Neuronal stem cell (in vitro differentiated cells): Measurements from ENCODE around the gene KCNK3.
A peak's percentile ranks its signal among the peaks of the same experiment; 100 is the strongest.

Experiments used
- DNase-seq: peaks from one replicate; pipeline ENCODE4 v3.0.0-alpha.2; 2013; ENCODE audit warnings: low spot score
- H2AFZ ChIP-seq: one replicate; pipeline ENCODE4 v1.6.1; 2013; ENCODE audit warnings: mild to moderate bottlenecking, low read length, inconsistent platforms
- H2AK5ac ChIP-seq: 2 replicates; pipeline ENCODE4 v1.6.1; 2013; ENCODE audit warnings: low read depth, mild to moderate bottlenecking, inconsistent platforms, low read length, moderate library complexity, mixed read lengths
- H2BK120ac ChIP-seq: 2 replicates; pipeline ENCODE4 v1.6.1; 2013; ENCODE audit warnings: low read depth, mild to moderate bottlenecking, inconsistent platforms, low read length, moderate library complexity, mixed read lengths
- H2BK12ac ChIP-seq: one replicate; pipeline ENCODE4 v1.6.1; 2013; ENCODE audit warnings: low read length, inconsistent platforms
- H2BK15ac ChIP-seq: 2 replicates; pipeline ENCODE4 v1.6.1; 2013; ENCODE audit warnings: mild to moderate bottlenecking, low read length, inconsistent platforms, mixed read lengths
- H2BK5ac ChIP-seq: one replicate; pipeline ENCODE4 v1.6.1; 2013; ENCODE audit warnings: inconsistent platforms, mild to moderate bottlenecking, low read length, moderate library complexity
- H3K14ac ChIP-seq: one replicate; pipeline ENCODE4 v1.6.1; 2013; ENCODE audit warnings: low read length, inconsistent platforms
- H3K18ac ChIP-seq: 2 replicates; pipeline ENCODE4 v1.6.1; 2013; ENCODE audit warnings: low read length, inconsistent platforms
- H3K23ac ChIP-seq: 2 replicates; pipeline ENCODE4 v1.6.1; 2013; ENCODE audit warnings: low read depth, mild to moderate bottlenecking, mixed read lengths, low read length, inconsistent platforms; ENCODE audit not compliant: poor library complexity
- H3K27ac ChIP-seq: replicated peaks from 3 replicates; pipeline ENCODE4 v1.5.1; 2013; ENCODE audit warnings: low read length, inconsistent platforms
- H3K27me3 ChIP-seq, 3 experiments: 2 replicates each; pipeline ENCODE4 v1.6.1; 2013; ENCODE audit warnings: low read length in 3 of 3, mild to moderate bottlenecking in 2 of 3, inconsistent platforms in 1 of 3, low read depth in 1 of 3, mixed read lengths in 1 of 3, moderate library complexity in 1 of 3; ENCODE audit not compliant: control insufficient read depth in 3 of 3, insufficient read depth in 3 of 3
- H3K36me3 ChIP-seq, 2 donors: replicated peaks in 1 of 2; 2 replicates each; pipeline ENCODE4 v1.6.1; 2013; ENCODE audit warnings: low read length in 2 of 2; ENCODE audit not compliant: control insufficient read depth in 2 of 2, insufficient read depth in 2 of 2
- H3K4ac ChIP-seq: 2 replicates; pipeline ENCODE4 v1.6.1; 2013; ENCODE audit warnings: inconsistent platforms, mild to moderate bottlenecking, low read length, moderate library complexity
- H3K4me1 ChIP-seq, 2 donors: 1 replicate in 1 of 2; 2 replicates in 1 of 2; pipeline ENCODE4 v1.6.1; 2013; ENCODE audit warnings: low read length in 2 of 2, low read depth in 1 of 2; ENCODE audit not compliant: control insufficient read depth in 2 of 2, insufficient read depth in 1 of 2
- H3K4me2 ChIP-seq: one replicate; pipeline ENCODE4 v1.6.1; 2013; ENCODE audit warnings: mild to moderate bottlenecking, low read length, inconsistent platforms; ENCODE audit not compliant: insufficient read depth, poor library complexity, severe bottlenecking
- H3K4me3 ChIP-seq, 2 donors: 2 replicates each; pipeline ENCODE4 v1.5.1; 2013; ENCODE audit warnings: low read length in 2 of 2, mild to moderate bottlenecking in 2 of 2, inconsistent platforms in 1 of 2, moderate library complexity in 1 of 2
- H3K79me1 ChIP-seq: one replicate; pipeline ENCODE4 v1.6.1; 2013; ENCODE audit warnings: low read depth, mild to moderate bottlenecking, inconsistent platforms, low read length, moderate library complexity
- H3K9ac ChIP-seq: one replicate; pipeline ENCODE4 v1.6.1; 2013; ENCODE audit warnings: mild to moderate bottlenecking, low read depth, low read length, inconsistent platforms; ENCODE audit not compliant: poor library complexity
- H3K9me3 ChIP-seq, 2 donors: replicated peaks in 1 of 2; 2 replicates each; pipeline versions ENCODE3 to v1.6.1; 2013; ENCODE audit warnings: low read length in 2 of 2, mild to moderate bottlenecking in 2 of 2, inconsistent platforms in 1 of 2, low read depth in 1 of 2, mixed read lengths in 1 of 2, moderate library complexity in 1 of 2; ENCODE audit not compliant: control insufficient read depth in 2 of 2, insufficient read depth in 1 of 2
- H4K8ac ChIP-seq: one replicate; pipeline ENCODE4 v1.6.1; 2013; ENCODE audit warnings: low read depth, mild to moderate bottlenecking, inconsistent platforms, low read length, moderate library complexity
- H4K91ac ChIP-seq: one replicate; pipeline ENCODE4 v1.6.1; 2013; ENCODE audit warnings: low read length, low read depth, mild to moderate bottlenecking, inconsistent platforms; ENCODE audit not compliant: poor library complexity
- WGBS, 2 donors: extraction: QIAGEN DNeasy Blood & Tissue Kit; methylation state at CpG; one replicate each; pipeline ENCODE4 v1.1.7; 2013; ENCODE audit warnings: missing lambda C conversion rate in 2 of 2, mixed read lengths in 1 of 2; ENCODE audit not compliant: insufficient read length in 2 of 2, insufficient replicate concordance in 1 of 2; ENCODE audit errors: extremely low coverage in 2 of 2; 5-methylcytosine and 5-hydroxymethylcytosine counted together

KCNK3 gene

GRCh38 chr2:26712486-26713465 lies 20.3 kb downstream of the KCNK3 start:
- DNase-seq, result no peak
- no CpG with 5 or more reads among the region's 11 CpGs for WGBS, 2 donors
- H2AFZ ChIP-seq, result no peak overlapping the region
- no peaks in the 10 kb centered on the region for H3K27me3 ChIP-seq
- H3K4me3 ChIP-seq, result no peak overlapping the region
- H3K9me3 ChIP-seq, result no peaks in the 10 kb centered on the region
- no peaks in the 10 kb centered on the region for H3K36me3 ChIP-seq
- H3K4me2 ChIP-seq, result no peak overlapping the region
- no peak overlapping the region for H2BK120ac ChIP-seq
- H3K4me1 ChIP-seq, result peaks cover 6 to 18% of the 10 kb centered on the region in 2 donors
- H3K79me1 ChIP-seq, result no peaks in the 10 kb centered on the region
- no peak overlapping the region for H2BK15ac ChIP-seq
- H4K8ac ChIP-seq, result no peak overlapping the region
- H3K18ac ChIP-seq, result peak overlapping the region; percentile 41
- H3K14ac ChIP-seq, result peak overlapping the region; percentile 77
- no peak overlapping the region for H2BK5ac ChIP-seq
- peak overlapping the region; percentile 36 for H2BK12ac ChIP-seq
- no peak overlapping the region for H3K27ac ChIP-seq
- H3K4ac ChIP-seq, result peak overlapping the region; percentile 6
- H2AK5ac ChIP-seq, result no peak overlapping the region
- H4K91ac ChIP-seq, result no peak overlapping the region
- peak overlapping the region; percentile 5 for H3K9ac ChIP-seq
- peak overlapping the region; percentile 27 for H3K23ac ChIP-seq

- no peaks in the 10 kb centered on the region for H3K27me3 ChIP-seq
- H3K9me3 ChIP-seq, result no peaks in the 10 kb centered on the region
- H3K79me1 ChIP-seq, result no peaks in the 10 kb centered on the region
- no peak overlapping the region for H3K4ac ChIP-seq
- peaks cover 3 to 5% of the 10 kb centered on the region in 2 donors for H3K4me1 ChIP-seq
- H3K4me2 ChIP-seq, result no peak overlapping the region
- H3K36me3 ChIP-seq, result no peaks in the 10 kb centered on the region
- H2BK12ac ChIP-seq, result no peak overlapping the region
- no peak overlapping the region for H4K8ac ChIP-seq
- peak overlapping the region; percentile 15 for H3K18ac ChIP-seq
- no peak overlapping the region for H2BK5ac ChIP-seq
- no peak overlapping the region for H3K4me3 ChIP-seq
- no peak overlapping the region for H2BK120ac ChIP-seq
- H3K23ac ChIP-seq, result no peak overlapping the region
- no CpG with 5 or more reads among the region's 13 CpGs for WGBS, 2 donors
- no peak overlapping the region for H2AFZ ChIP-seq
- no peak overlapping the region for H2BK15ac ChIP-seq
- no peak for DNase-seq
- H3K9ac ChIP-seq, result no peak overlapping the region
- H3K14ac ChIP-seq, result no peak overlapping the region
- no peak overlapping the region for H4K91ac ChIP-seq
- no peak overlapping the region for H3K27ac ChIP-seq
- H2AK5ac ChIP-seq, result no peak overlapping the region
These were observed 23.2 kb downstream of the KCNK3 start for GRCh38 chr2:26715528-26716270.

- Histone ChIP-seq H3K79me1 (no peaks in the 10 kb centered on the region), H3K27ac (no peak overlapping the region), H2BK15ac (no peak overlapping the region), H3K9ac (no peak overlapping the region), H2BK12ac (no peak overlapping the region), H3K18ac (no peak overlapping the region), H2AK5ac (no peak overlapping the region), H3K14ac (no peak overlapping the region), H3K4me3 (no peak overlapping the region), H2BK120ac (no peak overlapping the region), H3K27me3 (no peaks in the 10 kb centered on the region), H2AFZ (no peak overlapping the region), H3K23ac (no peak overlapping the region), H3K9me3 (no peaks in the 10 kb centered on the region), H3K4me1 (peaks cover 5 to 8% of the 10 kb centered on the region in 2 donors), H3K4me2 (no peak overlapping the region), H2BK5ac (no peak overlapping the region), H4K8ac (no peak overlapping the region), H3K36me3 (no peaks in the 10 kb centered on the region), H4K91ac (no peak overlapping the region), H3K4ac (no peak overlapping the region)
- no CpG with 5 or more reads among the region's 3 CpGs for WGBS, 2 donors
- no peak for DNase-seq
These were observed 23.8 kb downstream of the KCNK3 start for GRCh38 chr2:26716340-26716739.

- H3K27ac ChIP-seq, result no peak overlapping the region
- no peak overlapping the region for H3K9ac ChIP-seq
- H3K9me3 ChIP-seq, result peaks cover 0 to 2% of the 10 kb centered on the region in 2 donors
- no peak overlapping the region for H3K4ac ChIP-seq
- no peak overlapping the region for H2AFZ ChIP-seq
- H3K4me2 ChIP-seq, result no peak overlapping the region
- H3K79me1 ChIP-seq, result no peaks in the 10 kb centered on the region
- H3K27me3 ChIP-seq, result no peaks in the 10 kb centered on the region
- H2BK12ac ChIP-seq, result no peak overlapping the region
- H2BK5ac ChIP-seq, result no peak overlapping the region
- no peak overlapping the region for H3K4me3 ChIP-seq
- H4K91ac ChIP-seq, result no peak overlapping the region
- H3K18ac ChIP-seq, result no peak overlapping the region
- WGBS, 2 donors, result no CpG with 5 or more reads among the region's 2 CpGs
- no peak overlapping the region for H3K23ac ChIP-seq
- peaks cover 5 to 8% of the 10 kb centered on the region in 2 donors for H3K4me1 ChIP-seq
- no peak overlapping the region for H2AK5ac ChIP-seq
- H2BK15ac ChIP-seq, result no peak overlapping the region
- no peak for DNase-seq
- no peaks in the 10 kb centered on the region for H3K36me3 ChIP-seq
- H2BK120ac ChIP-seq, result no peak overlapping the region
- no peak overlapping the region for H4K8ac ChIP-seq
- no peak overlapping the region for H3K14ac ChIP-seq
These were observed 24.2 kb downstream of the KCNK3 start for GRCh38 chr2:26716769-26717168.
